EH (cell line): Measurements from ENCODE around the gene TMEM213.

Source experiments
- DNase-seq: peaks from one replicate; pipeline ENCODE4 v3.0.0-alpha.2; 2015; ENCODE audit warnings: low read depth

The TMEM213 gene

DNA sequence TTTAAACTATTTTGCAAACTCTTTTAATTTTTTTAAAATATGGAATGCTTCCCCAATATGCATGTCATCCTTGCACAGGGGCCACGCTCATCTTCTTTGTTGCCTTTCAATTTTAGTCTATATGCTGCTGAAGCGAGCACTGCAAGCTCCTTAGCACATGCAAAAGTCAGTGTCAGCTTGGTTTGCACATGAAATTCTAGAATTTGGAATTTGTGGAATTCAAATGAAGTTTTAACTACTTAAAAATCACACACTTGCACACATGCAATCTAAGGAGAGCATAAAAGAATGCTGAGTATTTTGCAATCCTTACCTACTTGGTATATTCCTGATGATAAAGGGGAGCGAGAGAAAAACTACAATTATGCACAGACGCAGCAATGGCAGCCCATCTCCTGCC is 78.5 kb downstream of the TMEM213 start:
- DNase-seq = peak; percentile 49

DNA sequence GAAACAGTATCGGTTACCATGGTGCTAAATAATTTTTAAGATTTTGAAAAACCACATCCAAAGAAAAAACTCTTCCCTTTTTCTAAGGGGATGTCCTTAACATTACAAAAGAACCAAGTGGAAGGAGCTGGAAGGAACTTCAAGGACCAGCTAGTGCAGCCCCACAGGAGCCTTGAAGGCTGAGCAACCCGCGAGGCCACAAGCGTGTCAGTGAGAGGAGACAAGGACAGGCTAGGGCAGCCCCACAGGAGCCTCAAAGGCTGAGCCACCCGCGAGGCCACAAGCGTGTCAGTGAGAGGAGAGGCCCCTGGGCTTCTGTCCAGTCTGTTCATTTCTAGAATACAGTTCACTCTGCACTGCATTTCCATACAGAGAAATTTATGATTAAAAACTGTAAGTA is 80.3 kb downstream of the TMEM213 start:
- DNase-seq = no peak

DNA sequence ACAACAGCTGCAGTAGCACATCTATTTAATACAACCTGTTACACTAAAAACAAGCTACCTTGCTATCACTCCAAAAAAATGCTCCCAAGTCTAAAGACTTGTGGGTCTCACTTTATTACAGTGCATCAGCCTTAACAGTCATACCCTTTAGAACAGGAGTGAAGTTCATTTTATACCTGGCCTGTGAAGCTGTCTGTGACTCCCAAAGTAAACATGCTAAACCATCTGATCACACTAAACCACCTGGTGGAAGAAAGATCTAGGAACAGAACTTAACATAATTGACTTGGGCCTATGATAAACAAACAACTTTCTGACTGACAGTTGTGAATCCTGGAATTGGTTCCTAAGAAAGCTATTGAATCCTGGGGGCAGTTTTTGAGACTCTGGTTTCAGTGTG is 81.1 kb downstream of the TMEM213 start:
- DNase-seq = no peak

DNA sequence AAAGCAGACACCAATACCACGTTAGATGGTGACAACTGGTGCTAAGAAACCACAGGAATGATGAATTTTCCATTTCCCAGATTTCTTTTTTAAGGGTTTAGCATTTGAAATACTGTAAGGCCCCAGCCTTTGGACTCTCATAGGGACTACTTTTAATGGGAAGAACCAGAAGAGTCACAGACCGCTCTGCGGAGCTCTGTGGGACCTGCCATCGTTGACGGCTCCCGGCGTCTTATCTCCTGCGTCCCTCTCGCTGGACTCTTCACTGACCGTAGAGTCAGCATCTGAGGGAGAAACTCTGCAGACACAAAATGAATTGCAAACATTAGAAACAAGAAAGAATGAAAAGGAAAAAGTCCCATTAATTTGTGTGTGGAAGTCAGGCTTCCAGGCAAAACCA is 81.6 kb downstream of the TMEM213 start:
- no peak for DNase-seq

DNA sequence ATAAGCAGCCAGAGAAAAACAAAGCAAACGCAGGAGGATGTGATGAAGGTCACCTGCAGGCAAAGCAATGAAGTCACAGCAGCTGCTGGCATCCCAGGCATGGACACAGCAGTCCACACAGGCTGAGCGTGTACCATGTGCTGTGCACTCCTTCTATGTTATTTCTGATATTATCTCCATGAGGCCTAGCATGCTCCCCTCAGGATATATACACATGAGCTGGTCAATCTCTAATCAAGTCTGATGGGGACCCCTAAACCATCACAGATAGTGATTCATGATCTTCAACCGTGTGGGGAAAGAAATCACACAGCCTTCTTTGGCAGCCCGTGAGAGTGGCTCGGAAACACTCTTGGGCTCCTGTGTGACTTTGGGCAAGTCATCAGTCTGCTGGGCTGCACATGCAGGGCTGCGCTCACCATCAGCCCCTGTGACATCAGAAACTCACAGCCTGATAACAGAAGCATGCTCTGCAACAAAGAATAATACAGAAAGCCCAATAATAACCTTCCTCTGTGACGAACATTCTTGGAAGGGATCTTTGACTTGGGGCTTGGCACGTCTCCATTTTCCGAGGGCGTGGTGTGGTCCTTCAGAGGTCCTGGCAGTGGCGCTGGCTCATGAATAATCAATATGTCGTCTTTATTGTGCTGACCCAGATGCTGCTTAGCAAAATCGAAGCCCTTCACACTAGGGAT is 83.2 kb downstream of the TMEM213 start:
- no peak for DNase-seq

DNA sequence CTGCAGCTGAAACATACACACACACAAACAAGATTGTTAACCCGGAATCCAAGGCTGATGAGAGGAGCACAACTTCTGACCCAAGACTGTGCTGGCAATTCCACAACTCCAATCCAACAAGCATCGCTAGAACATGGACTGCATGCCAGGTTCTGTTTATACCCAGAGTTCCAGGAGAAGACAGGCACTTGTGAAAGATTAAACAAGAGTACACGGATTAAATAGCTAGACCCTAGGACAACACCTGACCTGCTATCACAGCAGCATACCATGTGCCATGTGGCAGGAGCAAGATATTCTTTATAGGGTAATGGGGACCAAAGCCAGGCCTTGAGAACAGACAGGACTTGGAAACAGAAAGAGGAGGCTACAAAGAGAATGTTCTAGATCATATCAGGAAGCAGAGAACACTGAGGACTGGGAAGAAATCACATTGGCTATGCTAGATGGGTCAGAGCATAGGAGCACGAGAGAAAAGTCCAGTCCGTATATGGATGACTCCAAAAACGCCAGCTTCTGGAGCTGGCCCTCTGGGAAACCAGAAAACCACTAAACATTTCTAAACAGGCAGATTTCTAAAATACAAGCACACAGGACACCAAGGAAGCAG is 83.9 kb downstream of the TMEM213 start:
- DNase-seq = no peak

DNA sequence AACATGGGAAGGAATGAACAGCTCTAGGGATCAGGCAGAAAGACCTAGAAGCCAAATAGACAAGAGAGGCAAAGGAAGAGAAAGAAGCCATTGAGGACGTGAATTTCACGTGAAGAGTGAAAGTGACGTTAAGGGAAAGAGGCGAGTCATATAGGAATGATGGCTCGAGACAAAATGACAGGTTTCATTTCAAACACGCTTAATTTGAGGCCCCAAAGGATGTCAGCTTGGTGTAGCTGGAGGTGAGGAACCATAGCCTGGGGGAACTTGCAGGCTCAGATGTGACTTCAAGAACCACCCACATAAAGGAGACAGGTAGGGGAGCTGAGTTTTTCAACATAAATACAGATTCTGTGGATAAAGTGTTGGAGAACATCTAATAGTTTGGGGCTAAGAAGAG is 84.5 kb downstream of the TMEM213 start:
- no peak for DNase-seq

DNA sequence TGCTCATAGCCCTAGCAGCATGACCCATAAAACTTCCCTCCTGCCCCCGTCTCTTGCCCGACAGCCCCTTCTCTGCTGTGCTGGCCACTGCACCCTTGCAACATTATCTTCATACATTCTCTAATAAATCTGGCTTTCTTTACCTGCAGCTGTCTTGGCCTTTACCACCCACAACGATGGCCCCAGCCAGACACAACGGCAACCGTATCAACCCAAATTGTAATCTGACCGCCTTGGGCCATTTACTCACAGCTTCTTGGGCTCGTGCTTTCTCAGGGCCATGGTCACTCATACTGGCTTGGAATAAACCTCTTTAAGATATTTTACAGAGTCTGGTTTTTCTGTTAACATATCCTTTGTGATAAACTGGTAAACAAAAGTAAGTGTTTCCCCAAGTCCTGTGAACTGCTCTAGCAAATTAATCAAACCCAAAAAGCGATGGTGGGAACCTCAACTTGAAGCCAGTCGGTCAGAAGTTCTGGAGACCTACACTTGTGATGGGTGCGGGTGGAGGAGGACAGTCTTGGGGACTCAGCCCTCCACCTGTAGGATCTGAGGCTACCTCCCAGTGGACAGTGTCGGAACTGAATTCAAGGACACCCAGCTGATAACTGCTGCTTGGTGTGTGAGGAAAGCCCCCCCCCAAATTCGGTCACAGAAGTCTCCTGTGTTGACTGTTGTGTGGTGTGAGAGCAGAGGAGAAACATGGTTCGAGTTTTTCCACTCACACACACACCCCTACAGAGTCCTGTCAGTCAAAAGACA is 87.8 kb downstream of the TMEM213 start:
- no peak for DNase-seq

DNA sequence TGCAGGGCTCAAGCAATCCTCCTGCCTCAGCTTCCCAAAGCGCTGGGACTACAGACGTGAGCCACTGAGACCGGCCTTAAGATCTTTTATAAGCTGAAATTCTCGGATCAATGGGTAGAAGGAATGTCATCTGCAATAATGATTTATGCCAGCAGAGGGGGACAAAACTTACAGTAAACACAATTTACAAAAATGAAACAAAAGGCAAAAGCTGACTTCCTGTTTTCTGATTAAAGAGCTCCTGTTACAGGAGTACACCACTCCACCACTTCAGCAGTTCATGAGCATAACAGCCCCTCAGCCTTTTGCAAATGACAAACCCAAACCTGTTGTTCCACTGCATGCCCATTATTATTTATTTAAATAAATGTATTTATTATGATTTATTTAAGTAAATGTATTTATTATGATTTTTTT is 88.7 kb downstream of the TMEM213 start:
- DNase-seq = peak; percentile 76

DNA sequence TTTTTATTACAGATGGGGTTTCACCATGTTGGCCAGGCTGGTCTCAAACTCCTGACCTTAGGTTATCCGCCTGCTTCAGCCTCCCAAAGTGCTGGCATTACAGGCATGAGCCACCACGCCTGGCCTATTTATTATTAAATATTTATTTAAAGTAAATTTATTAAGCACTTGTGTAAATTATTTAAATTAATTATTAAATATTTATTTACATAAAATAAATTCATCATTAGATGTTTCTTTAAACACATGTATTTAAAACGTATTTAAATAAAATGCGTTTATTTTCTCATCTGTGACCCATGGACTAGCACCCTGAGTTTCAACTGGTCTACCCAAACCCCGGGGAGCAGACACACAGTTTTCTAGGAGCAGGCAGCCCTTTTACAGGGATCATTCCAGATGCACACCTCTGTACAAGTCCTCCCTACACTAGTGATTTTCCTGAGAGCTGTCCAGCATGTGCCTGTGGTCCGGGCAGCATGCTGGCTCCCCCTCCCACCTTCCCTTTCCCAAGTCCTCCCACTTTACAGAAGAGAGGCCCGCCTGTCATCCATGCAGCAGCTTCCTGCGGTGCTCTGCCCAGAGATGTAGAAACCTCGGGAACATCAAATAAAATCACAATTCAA is 89.4 kb downstream of the TMEM213 start:
- no peak for DNase-seq
